Activated naive CD8-positive, alpha-beta T cell treated with anti-CD3 and anti-CD28 coated beads, Interleukin-2, amount 50 U/mL, for 16 hours (primary cell): ENCODE data around the gene THAP10.

Source experiments
- DNase-seq: peaks from one replicate; pipeline ENCODE4 v3.0.0-alpha.2; 2020; ENCODE audit warnings: low read depth, low spot score

The THAP10 gene

DNA sequence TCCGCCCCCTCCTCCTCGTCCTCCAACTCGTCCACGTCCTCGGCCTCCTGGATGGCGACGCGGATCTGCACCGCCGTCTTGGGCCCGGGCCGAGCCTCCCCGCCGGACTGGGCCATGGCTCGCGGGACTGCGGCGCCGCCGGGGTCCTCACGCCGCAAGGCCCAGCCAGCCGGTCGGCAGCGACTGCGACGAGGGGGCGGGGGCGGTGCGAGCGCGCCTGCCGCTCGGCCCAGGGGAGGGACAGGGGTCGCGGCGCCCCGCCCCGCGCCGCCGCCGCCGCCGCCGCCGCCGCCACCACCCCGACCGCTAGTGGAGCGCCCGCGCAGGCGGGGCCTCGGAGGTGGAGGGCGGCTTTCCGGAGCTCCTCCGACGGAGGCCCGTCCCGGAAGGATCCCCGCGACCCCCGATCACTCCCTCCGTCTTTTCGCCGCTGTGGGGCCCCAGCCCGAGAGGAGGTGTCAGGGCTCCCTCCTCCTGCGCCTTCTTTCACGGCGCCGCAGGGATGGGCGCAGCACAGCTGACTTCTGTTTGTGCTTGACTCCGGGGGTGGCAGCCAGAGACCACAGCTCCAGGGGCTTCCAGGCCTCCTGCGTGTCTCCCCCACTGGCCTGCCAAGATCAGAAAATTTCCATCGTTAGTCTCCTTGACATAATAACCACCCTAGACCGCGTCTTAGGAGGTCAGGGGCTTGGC is 38.1 kb downstream of the THAP10 start, which contains the start of gene LARP6:
Gene LARP6 (minus strand): TSS at position 185 of the 693 bp plus-strand sequence. CDS start 69 bp downstream, at position 116.
- no peak for DNase-seq

DNA sequence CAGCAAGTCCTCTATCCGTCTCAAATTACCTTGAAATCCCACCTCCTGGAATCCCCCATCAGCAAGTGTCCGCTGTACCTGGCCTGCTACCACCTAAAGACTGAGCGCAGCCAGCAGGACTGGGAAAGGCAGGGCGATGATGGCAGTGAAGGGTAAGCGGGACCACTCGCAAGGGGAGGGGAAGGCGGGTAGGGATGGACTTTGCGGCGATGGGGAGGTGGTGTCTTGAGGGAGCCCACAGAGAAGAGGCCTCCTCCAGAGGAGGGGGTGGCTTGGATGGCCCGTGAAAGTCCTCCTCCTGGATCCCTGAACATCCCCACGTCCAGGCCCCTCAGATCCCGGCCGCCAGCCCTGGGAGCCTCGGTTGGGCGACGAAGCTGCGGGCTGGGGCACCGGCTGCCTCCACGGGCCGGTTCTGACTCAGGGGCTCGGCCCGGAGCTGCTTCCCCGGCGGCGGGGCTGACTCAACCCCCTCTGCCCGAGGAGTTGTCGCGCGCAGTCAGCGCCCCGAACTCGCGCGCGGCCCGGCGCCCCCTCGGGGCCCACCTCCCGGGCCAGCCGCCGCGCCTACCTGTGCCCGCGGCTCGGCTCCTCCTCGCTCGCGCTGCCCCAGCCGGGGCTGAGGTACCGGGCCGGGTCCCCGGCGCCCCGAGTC is 38.8 kb downstream of the THAP10 start:
- no peak for DNase-seq

DNA sequence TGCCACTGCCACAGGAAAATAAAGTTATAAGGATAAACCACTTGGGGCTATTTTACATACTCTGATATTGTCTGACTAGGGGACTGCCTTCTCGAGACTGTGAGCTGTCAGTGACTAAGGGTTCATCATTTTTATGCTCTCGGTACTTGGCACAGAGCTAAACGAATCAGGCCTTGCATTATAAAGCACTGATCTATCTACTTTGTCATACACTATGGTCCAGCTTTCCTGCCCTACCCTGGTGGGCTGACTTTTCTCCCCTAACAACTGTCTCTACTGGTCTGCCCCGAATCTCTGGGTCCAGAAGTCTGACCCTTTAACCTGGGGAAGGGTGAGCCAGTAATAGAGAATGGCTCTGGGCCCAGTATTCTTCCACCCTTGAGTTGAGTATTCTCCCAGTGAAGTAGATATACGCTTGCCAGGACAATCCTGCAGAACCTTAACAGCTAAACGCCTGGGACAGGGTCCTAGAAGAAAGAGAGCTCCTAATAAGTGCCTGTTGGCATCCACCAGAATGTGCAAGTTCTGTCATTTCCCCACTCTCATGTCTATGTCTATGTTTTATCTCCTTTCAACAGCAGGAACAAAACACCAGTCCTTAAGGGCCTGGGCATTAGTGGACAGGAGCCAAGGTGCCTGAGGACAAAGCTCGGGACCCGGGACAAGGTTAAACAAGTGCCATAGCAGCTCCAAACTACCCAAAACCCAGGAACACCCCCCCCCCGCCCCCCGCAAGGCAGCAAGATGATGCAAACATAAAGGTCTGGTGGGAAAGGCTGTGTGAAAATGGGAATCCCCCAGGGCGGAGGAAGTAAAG is 39.5 kb downstream of the THAP10 start:
- DNase-seq = no peak

DNA sequence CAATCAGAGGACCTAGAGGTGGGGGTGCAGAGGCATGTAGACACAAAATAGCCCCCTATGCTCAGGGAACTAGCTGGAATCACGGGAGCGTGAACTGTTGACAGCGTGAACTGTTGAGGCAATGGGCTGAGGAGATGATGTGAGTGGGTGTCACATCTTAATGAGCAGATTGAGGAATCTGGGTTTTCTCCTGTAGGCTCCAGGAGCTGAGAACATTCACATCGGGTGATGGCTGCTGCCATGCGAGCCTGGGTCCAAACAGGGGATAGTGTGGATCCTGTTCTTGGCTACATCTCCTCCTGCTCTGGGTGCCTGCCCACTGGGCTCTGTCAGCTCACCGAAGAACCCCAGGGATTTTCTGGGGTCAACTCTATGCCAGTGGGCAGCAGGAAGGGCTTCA is 40.3 kb downstream of the THAP10 start:
- no peak for DNase-seq

- DNase-seq = no peak
Measured at GRCh38 chr15:70845602-70846360, 46.5 kb downstream of the THAP10 start.

GRCh38 chr15:70837476-70837875 is 54.8 kb downstream of the THAP10 start:
- DNase-seq = no peak

GRCh38 chr15:70835841-70836240 is 56.4 kb downstream of the THAP10 start:
- no peak for DNase-seq

- no peak for DNase-seq
Measured at GRCh38 chr15:70835415-70835814, 56.8 kb downstream of the THAP10 start.

DNA sequence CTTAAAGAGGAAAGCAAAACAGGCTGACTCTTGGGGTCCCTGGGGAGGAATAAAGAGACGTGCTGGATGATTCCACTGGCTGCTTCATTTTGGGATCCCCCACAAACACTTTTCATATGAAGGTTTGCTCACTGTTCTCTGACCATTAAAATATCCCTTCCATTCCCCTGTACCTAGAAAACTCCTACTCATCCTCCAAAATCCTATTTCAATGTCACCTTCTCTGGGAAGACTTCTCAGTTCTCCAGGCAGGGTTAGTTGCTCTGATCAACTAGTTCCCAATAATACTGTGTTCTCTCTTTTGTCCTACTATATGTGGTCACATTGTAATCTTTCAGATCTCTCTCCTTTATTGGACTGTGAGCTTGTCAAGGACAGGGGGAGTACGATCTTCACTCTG is 57.2 kb downstream of the THAP10 start:
- DNase-seq = no peak

- DNase-seq = no peak
Measured at GRCh38 chr15:70833861-70834765, 58.1 kb downstream of the THAP10 start.

DNA sequence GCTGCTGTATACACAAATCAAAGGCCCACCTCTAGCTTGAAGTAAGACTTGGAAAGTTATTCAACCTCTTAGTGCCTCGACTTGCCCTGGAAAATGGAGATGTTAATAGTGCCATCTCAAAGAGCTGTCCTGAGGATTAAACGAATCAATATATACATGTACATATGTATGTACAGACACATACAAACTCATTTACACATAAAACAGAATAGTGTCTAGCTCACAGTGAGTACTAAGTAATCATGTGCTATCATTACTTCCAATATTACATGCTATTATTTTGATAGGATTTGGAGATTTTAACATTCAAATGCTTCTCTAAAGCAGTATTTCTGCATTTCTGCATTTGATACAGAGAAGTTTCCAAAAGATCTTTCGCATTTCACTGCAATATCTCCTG is 58.8 kb downstream of the THAP10 start:
- no peak for DNase-seq

DNA sequence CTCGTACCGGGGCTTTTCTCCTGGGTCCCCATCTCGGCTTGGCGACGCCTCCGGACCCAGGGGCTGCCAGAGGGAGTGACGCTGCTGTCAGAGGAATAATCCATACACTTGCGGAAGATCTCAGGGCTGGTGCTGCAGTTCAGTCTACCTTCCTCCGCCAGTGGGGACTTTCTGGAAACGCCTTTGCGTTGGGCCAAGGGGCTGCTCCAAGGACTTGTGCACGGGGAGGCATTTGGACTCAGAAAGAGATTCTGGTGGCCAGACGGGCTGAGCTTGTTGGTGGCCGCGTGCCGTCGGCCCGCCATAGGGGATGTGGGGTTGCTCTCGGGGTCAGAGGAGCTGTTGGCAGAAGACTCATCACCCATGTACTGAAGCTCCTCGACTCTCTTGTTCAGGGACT is 60.1 kb downstream of the THAP10 start:
- no peak for DNase-seq
